CD4-positive, alpha-beta memory T cell (primary cell): ENCODE results near the gene SPPL3. TPM values are rescaled to one million over a fixed set of nuclear protein-coding genes. Genes with fewer than 3 reads are reported as not detected.
"Not testable (repeated sequence)": the region's sequence is repeated elsewhere in the genome, so short reads cannot be mapped to it uniquely, and the experiment has no call there.

Source experiments
- CTCF ChIA-PET: fragments of 350-600 bp; sonication (Branson Sonifier 250); formaldehyde crosslinking; loops from one replicate; lab custom pipeline; 2021; ENCODE audit warnings: inconsistent platforms; ENCODE audit not compliant: partially characterized antibody; lab: Charles Lee
- POLR2A ChIA-PET: fragments of 350-600 bp; sonication (Branson Sonifier 250); formaldehyde crosslinking; loops from one replicate; lab custom pipeline; 2021; ENCODE audit not compliant: partially characterized antibody; lab: Charles Lee
- DNase-seq, 5 donors: peaks; one replicate each; pipeline versions ENCODE4 v3.0.0 to v3.0.0-alpha.2; 2020 to 2022; ENCODE audit warnings: mixed read lengths in 1 of 5
- H3K27ac ChIP-seq: one replicate; pipeline ENCODE4 v1.7.0; 2013; ENCODE audit warnings: low read depth, low read length
- H3K27me3 ChIP-seq: 2 replicates; pipeline ENCODE4 v1.7.0; 2013; ENCODE audit warnings: mild to moderate bottlenecking, low read length, moderate library complexity; ENCODE audit not compliant: insufficient read depth
- H3K36me3 ChIP-seq: 2 replicates; pipeline ENCODE4 v1.7.0; 2013; ENCODE audit warnings: mild to moderate bottlenecking, low read length, moderate library complexity; ENCODE audit not compliant: insufficient read depth
- H3K4me1 ChIP-seq: 2 replicates; pipeline ENCODE4 v1.7.0; 2013; ENCODE audit warnings: mild to moderate bottlenecking, low read length, moderate library complexity; ENCODE audit not compliant: insufficient read depth
- H3K4me3 ChIP-seq, 2 donors: one replicate each; pipeline ENCODE4 v1.7.0; 2013; ENCODE audit warnings: low read length in 2 of 2, mild to moderate bottlenecking in 1 of 2
- H3K9me3 ChIP-seq, 2 donors: one replicate each; pipeline ENCODE4 v1.7.0; 2013; ENCODE audit warnings: low read length in 2 of 2, control low read depth in 1 of 2; ENCODE audit not compliant: control insufficient read depth in 1 of 2
- H3K27ac Mint-ChIP-seq, 7 donors: one replicate each; pipeline ENCODE4 v1.8.0; 2020 to 2021; ENCODE audit warnings: mixed read lengths in 7 of 7, mild to moderate bottlenecking in 6 of 7, inconsistent platforms in 3 of 7, moderate library complexity in 3 of 7
- H3K27me3 Mint-ChIP-seq, 2 donors: one replicate each; pipeline ENCODE4 v1.8.0; 2020 to 2021; ENCODE audit warnings: mixed read lengths in 2 of 2
- H3K36me3 Mint-ChIP-seq, 2 donors: one replicate each; pipeline ENCODE4 v1.8.0; 2020 to 2021; ENCODE audit warnings: mixed read lengths in 2 of 2, inconsistent platforms in 1 of 2, mild to moderate bottlenecking in 1 of 2
- H3K4me1 Mint-ChIP-seq, 4 donors: one replicate each; pipeline ENCODE4 v1.8.0; 2020 to 2021; ENCODE audit warnings: mixed read lengths in 4 of 4, mild to moderate bottlenecking in 1 of 4
- H3K4me3 Mint-ChIP-seq, 8 donors: one replicate each; pipeline ENCODE4 v1.8.0; 2020 to 2021; ENCODE audit warnings: mixed read lengths in 8 of 8, mild to moderate bottlenecking in 7 of 8, moderate library complexity in 6 of 8, inconsistent platforms in 3 of 8
- H3K9me3 Mint-ChIP-seq, 8 donors: one replicate each; pipeline ENCODE4 v1.8.0; 2020 to 2021; ENCODE audit warnings: mixed read lengths in 8 of 8, mild to moderate bottlenecking in 5 of 8, inconsistent platforms in 3 of 8, moderate library complexity in 1 of 8
- intact Hi-C: fragments of 100-400 bp; cut with micrococcal nuclease; formaldehyde crosslinking; loops from one replicate; pipeline ENCODE4 v1.15.1; 2023
- polyA plus RNA-seq, 2 donors: library from polyadenylated mRNA; unstranded; fragments of 300-500 nt; fragmentation: Illumina TruSeq; gene quantifications; one replicate each; pipeline ENCODE4 v1.2.3, GENCODE V29; 2021
- total RNA-seq, 2 experiments: library from RNA; stranded (reverse); gene quantifications; one replicate each; pipeline ENCODE4 v1.2.3, GENCODE V29; 2021

The SPPL3 gene
- total and polyA plus RNA-seq, 4 experiments from 2014 or later, result 7.4 to 49.4 (median 44.8) TPM

GRCh38 chr12:120903412-120904196, 554 bp downstream of the SPPL3 start:
- Histone ChIP-seq H3K4me1 (peaks cover 31% of the 10 kb centered on the region), H3K4me3 (peak overlapping the region; percentile 55 to 76), H3K36me3 (no peaks in the 10 kb centered on the region), H3K27ac (peak overlapping the region; percentile 76), H3K27me3 (no peaks in the 10 kb centered on the region), H3K9me3 (no peaks in the 10 kb centered on the region)
- H3K4me3 Mint-ChIP-seq, result peak overlapping the region; percentile 96 to 100 (median 99)
- peak; percentile 63 to 88 (median 67) for DNase-seq
- no peaks in the 10 kb centered on the region for H3K9me3 Mint-ChIP-seq
- peaks cover 9 to 22% of the 10 kb centered on the region in 2 donors for H3K36me3 Mint-ChIP-seq
- intact Hi-C loops, result loop anchor here (2.0 kb wide), 1 partner anchor 217 kb away; the partner anchor contains the start of gene MLEC
- POLR2A ChIA-PET, result interaction anchor here (0.6 to 1.3 kb wide), 3 partner anchors 17 to 321 kb away, joined by 3 read pairs; no protein-coding TSS in a partner anchor
- CTCF ChIA-PET, result interaction anchor here (1.3 to 1.6 kb wide), 2 partner anchors 46 to 68 kb away, joined by 4 to 5 read pairs; no protein-coding TSS in a partner anchor
- H3K4me1 Mint-ChIP-seq, result peaks cover 25 to 46% (median 37%) of the 10 kb centered on the region in 4 donors
- peak overlapping the region; percentile 91 to 99 (median 98) for H3K27ac Mint-ChIP-seq
- H3K27me3 Mint-ChIP-seq, result no peaks in the 10 kb centered on the region

- POLR2A ChIA-PET, result interaction anchor here (0.7 to 1.3 kb wide), 2 partner anchors 39 to 322 kb away, joined by 3 read pairs; no protein-coding TSS in a partner anchor
- no peaks in the 10 kb centered on the region for H3K9me3 Mint-ChIP-seq
- peaks cover 30 to 50% (median 42%) of the 10 kb centered on the region in 4 donors for H3K4me1 Mint-ChIP-seq
- peak in 1 of 5 donors; percentile 5 for DNase-seq
- CTCF ChIA-PET, result no interaction called here
- Histone ChIP-seq H3K27ac (peak overlapping the region; percentile 76), H3K27me3 (no peaks in the 10 kb centered on the region), H3K36me3 (no peaks in the 10 kb centered on the region), H3K9me3 (no peaks in the 10 kb centered on the region), H3K4me1 (peaks cover 34% of the 10 kb centered on the region), H3K4me3 (peak overlapping the region; percentile 55 to 76)
- peak overlapping the region; percentile 91 to 99 (median 98) for H3K27ac Mint-ChIP-seq
- peaks cover 9 to 25% of the 10 kb centered on the region in 2 donors for H3K36me3 Mint-ChIP-seq
- no peaks in the 10 kb centered on the region for H3K27me3 Mint-ChIP-seq
- intact Hi-C loops, result no loop called here
- H3K4me3 Mint-ChIP-seq, result peak overlapping the region; percentile 96 to 100 (median 99)
Observed at GRCh38 chr12:120902846-120903411, 1.2 kb downstream of the SPPL3 start.

DNA sequence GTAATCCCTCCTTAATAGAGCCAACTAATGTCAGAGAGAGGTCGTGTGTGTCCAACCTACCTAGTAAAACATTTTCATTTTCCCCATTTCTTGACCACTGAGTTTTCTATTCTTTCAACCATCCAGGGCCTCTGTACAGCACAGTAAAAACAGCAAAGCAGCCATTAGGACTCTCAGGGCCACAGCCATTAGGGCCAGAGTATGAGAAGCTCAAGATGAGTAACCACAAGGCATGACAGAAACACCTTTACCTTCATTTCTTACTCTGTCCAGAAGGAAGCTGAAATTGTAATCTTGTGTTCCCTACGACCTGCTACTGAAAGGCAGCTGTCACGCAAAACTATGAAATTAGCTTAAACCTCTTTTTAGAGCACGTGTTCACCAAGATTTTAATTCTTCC, 2.3 kb downstream of the SPPL3 start:
- DNase-seq, result no peak
- CTCF ChIA-PET, result no interaction called here
- peaks cover 35% of the 10 kb centered on the region for H3K4me1 ChIP-seq
- Mint-ChIP-seq H3K27me3 (no peaks in the 10 kb centered on the region), H3K4me3 (peak overlapping the region; percentile 33 to 100 (median 99)), H3K9me3 (no peaks in the 10 kb centered on the region), H3K36me3 (peaks cover 9 to 25% of the 10 kb centered on the region in 2 donors), H3K27ac (peak overlapping the region in 5 of 7 donors; percentile 25 to 91 (median 48)), H3K4me1 (peaks cover 34 to 59% (median 48%) of the 10 kb centered on the region in 4 donors)
- H3K9me3 ChIP-seq, result no peaks in the 10 kb centered on the region
- POLR2A ChIA-PET, result no interaction called here
- no peaks in the 10 kb centered on the region for H3K27me3 ChIP-seq
- intact Hi-C loops, result no loop called here
- no peak overlapping the region for H3K27ac ChIP-seq
- no peak overlapping the region for H3K4me3 ChIP-seq
- no peaks in the 10 kb centered on the region for H3K36me3 ChIP-seq

DNA sequence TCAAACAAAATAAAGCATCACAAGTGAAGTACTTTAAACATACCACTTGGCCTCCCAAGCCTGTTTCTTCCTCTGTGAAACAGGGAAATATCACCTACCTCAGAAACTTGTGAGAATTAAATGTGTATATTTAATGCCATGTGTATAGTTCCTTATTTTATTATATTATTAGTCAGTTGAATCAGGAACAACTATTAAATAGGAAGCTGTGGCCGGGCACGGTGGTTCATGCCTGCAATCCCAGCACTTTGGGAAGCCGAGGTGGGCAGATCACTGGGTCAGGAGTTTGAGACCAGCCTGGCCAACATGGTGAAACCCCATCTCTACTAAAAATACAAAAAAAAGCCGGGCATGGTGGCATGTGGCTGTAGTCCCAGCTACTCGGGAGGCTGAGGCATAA, 3.1 kb downstream of the SPPL3 start:
- H3K27me3 Mint-ChIP-seq, H3K9me3 Mint-ChIP-seq, H3K27ac ChIP-seq, DNase-seq, POLR2A ChIA-PET, H3K4me3 ChIP-seq, H3K27me3 ChIP-seq, H3K9me3 ChIP-seq, CTCF ChIA-PET, intact Hi-C loops, H3K27ac Mint-ChIP-seq, H3K36me3 ChIP-seq: not testable (repeated sequence)
- H3K4me1 Mint-ChIP-seq, result peaks cover 38 to 66% (median 53%) of the 10 kb centered on the region in 4 donors
- H3K4me3 Mint-ChIP-seq, result peak overlapping the region in 1 of 8 donors; percentile 5
- peaks cover 42% of the 10 kb centered on the region for H3K4me1 ChIP-seq
- H3K36me3 Mint-ChIP-seq, result peaks cover 9 to 25% of the 10 kb centered on the region in 2 donors

- no peaks in the 10 kb centered on the region for H3K9me3 ChIP-seq
- ChIA-PET POLR2A (no interaction called here), CTCF (no interaction called here)
- H3K9me3 Mint-ChIP-seq, result no peaks in the 10 kb centered on the region
- intact Hi-C loops, result no loop called here
- no peak overlapping the region for H3K27ac ChIP-seq
- peaks cover 43% of the 10 kb centered on the region for H3K4me1 ChIP-seq
- no peak for DNase-seq
- H3K27ac Mint-ChIP-seq, result no peak overlapping the region
- no peaks in the 10 kb centered on the region for H3K36me3 ChIP-seq
- no peak overlapping the region for H3K4me3 Mint-ChIP-seq
- no peaks in the 10 kb centered on the region for H3K27me3 ChIP-seq
- H3K4me3 ChIP-seq, result no peak overlapping the region
- no peaks in the 10 kb centered on the region for H3K27me3 Mint-ChIP-seq
- H3K4me1 Mint-ChIP-seq, result peaks cover 44 to 82% (median 61%) of the 10 kb centered on the region in 4 donors
- peaks cover 15 to 22% of the 10 kb centered on the region in 2 donors for H3K36me3 Mint-ChIP-seq
Observed at GRCh38 chr12:120895532-120895931, 8.6 kb downstream of the SPPL3 start.

DNA sequence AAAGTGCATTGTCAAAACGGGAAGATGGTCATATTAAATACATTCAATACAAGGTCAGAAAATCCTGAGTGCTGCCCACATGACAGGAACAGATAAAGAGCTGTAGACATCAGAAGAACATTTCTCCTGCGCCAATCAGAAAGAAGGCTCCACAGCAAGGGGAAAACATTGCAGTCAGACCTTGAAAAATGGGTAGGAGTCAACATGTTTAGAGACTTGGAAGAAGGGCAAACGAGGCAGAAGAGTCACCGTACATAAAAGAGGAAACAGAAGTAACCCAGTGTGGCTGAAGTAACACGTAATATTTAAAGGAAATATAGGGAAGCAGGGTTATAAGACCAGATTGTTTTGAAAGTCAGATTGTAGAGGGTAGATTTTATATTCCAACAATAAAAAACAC, 11.9 kb downstream of the SPPL3 start:
- Histone ChIP-seq H3K27me3 (no peaks in the 10 kb centered on the region), H3K36me3 (no peaks in the 10 kb centered on the region), H3K4me1 (peaks cover 42% of the 10 kb centered on the region), H3K27ac (no peak overlapping the region), H3K9me3 (no peaks in the 10 kb centered on the region), H3K4me3 (no peak overlapping the region)
- no peaks in the 10 kb centered on the region for H3K27me3 Mint-ChIP-seq
- H3K27ac Mint-ChIP-seq, result peak overlapping the region in 2 of 7 donors; percentile 24 to 80
- H3K4me1 Mint-ChIP-seq, result peaks cover 42 to 78% (median 57%) of the 10 kb centered on the region in 4 donors
- peaks cover 0 to 3% (median 0%) of the 10 kb centered on the region in 8 donors for H3K9me3 Mint-ChIP-seq
- intact Hi-C loops, result no loop called here
- ChIA-PET POLR2A (no interaction called here), CTCF (interaction anchor here (0.7 kb wide), 1 partner anchor 59 kb away, joined by 4 read pairs; no protein-coding TSS in a partner anchor)
- peaks cover 10 to 13% of the 10 kb centered on the region in 2 donors for H3K36me3 Mint-ChIP-seq
- no peak for DNase-seq
- H3K4me3 Mint-ChIP-seq, result peak overlapping the region in 3 of 8 donors; percentile 10 to 32 (median 24)

DNA sequence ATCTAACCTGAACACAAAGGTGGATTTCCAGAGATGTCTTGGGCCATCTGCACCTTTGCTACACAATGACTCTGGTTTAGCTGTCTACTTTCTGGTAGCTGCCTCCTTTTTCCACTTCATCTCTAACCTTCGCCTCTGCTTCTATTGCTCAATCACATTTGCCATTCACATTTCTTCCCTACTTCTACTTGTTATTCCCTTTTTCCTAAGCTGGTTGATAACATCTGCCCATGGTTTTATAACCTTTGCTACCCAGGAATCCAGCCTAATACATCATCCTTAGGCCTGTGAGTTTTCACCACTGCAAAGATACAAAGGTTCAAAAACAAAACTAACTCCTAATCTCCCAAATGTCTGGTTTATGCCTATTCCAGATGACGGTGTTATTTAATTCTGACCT, 13.2 kb downstream of the SPPL3 start:
- Histone ChIP-seq H3K27me3 (no peaks in the 10 kb centered on the region), H3K27ac (no peak overlapping the region), H3K4me1 (peaks cover 46% of the 10 kb centered on the region), H3K4me3 (no peak overlapping the region), H3K36me3 (no peaks in the 10 kb centered on the region), H3K9me3 (no peaks in the 10 kb centered on the region)
- Mint-ChIP-seq H3K27ac (no peak overlapping the region), H3K4me3 (no peak overlapping the region), H3K27me3 (no peaks in the 10 kb centered on the region), H3K9me3 (peaks cover 0 to 3% (median 0%) of the 10 kb centered on the region in 8 donors), H3K36me3 (peaks cover 10 to 13% of the 10 kb centered on the region in 2 donors), H3K4me1 (peaks cover 46 to 81% (median 59%) of the 10 kb centered on the region in 4 donors)
- ChIA-PET CTCF (interaction anchor here (1.1 kb wide), 1 partner anchor 242 kb away, joined by 3 read pairs; no protein-coding TSS in a partner anchor), POLR2A (no interaction called here)
- DNase-seq, result no peak
- intact Hi-C loops, result no loop called here
